ENCODE data around the gene PYM1. TPM values are rescaled to one million over a fixed set of nuclear protein-coding genes. Genes with fewer than 3 reads are reported as not detected.

PYM1 gene
- total and polyA plus RNA-seq, 2 of the 8 experiments (the other 6 are each of a cell fraction or from before 2014, with no cell fraction given) = 38.7 to 58.5 TPM

GRCh38 chr12:55966408-55967281, 39.0 kb upstream of the PYM1 start, which contains the start of gene CDK2:
Gene CDK2, plus strand, starts transcription at chr12:55966830. Its CDS starts 179 bp downstream, at chr12:55967009.
- Histone ChIP-seq H3K18ac (ENCODE audit: extremely low read depth, low read length) (peak within 1 kb of the TSS; percentile 62), H4K5ac (ENCODE audit: insufficient read length, low read depth, low read length) (no peak within 1 kb of the TSS), H3K9ac (replicated peaks in 1 of 4; ENCODE audit: extremely low read depth in 1 of 4, low read depth in 3 of 4, low read length in 3 of 4) (peak within 1 kb of the TSS; percentile 70 to 83 (median 76)), H3K79me2 (ENCODE audit: control insufficient read depth in 1 of 2, insufficient read depth in 2 of 2, low read length in 2 of 2) (peaks cover 3 to 18% of the 10 kb centered on the region in 2 experiments; a peak in 3 of 4 replicates), H3K23me2 (ENCODE audit: low read depth, low read length) (peaks cover 12% of the 10 kb centered on the region; the same call in 1 of the 2 replicates), H2BK5ac (ENCODE audit: low read depth, low read length) (peak within 1 kb of the TSS; percentile 75; the same call in 1 of the 2 replicates), H2BK15ac (ENCODE audit: low read length) (no peak within 1 kb of the TSS), H3K9me3 (ENCODE audit: insufficient read depth in 2 of 2, low read depth in 1 of 2, low read length in 1 of 2) (no peaks in the 10 kb centered on the region), H3K4me3 (ENCODE audit: extremely low read depth in 1 of 4, insufficient read depth in 2 of 4, low read depth in 3 of 4, low read length in 4 of 4) (peak within 1 kb of the TSS; percentile 78 to 93 (median 88)), H3K23ac (ENCODE audit: insufficient read length) (no peak within 1 kb of the TSS), H4K8ac (ENCODE audit: extremely low read depth, insufficient read depth, low read length) (peak within 1 kb of the TSS; percentile 69; the same call in 1 of the 2 replicates), H3K56ac (replicated peaks; ENCODE audit: insufficient read length, low read depth, low read length) (no peak within 1 kb of the TSS), H2BK120ac (replicated peaks; ENCODE audit: low read depth, low read length) (no peak within 1 kb of the TSS), H3K79me1 (ENCODE audit: low read depth, low read length) (peaks cover 2% of the 10 kb centered on the region; the same call in 1 of the 2 replicates), H3K4ac (replicated peaks; ENCODE audit: insufficient read length, low read depth, low read length) (no peak within 1 kb of the TSS), H3K36me3 (ENCODE audit: control insufficient read depth in 2 of 4, insufficient read depth in 4 of 4, low read length in 3 of 4) (peaks cover 2 to 27% (median 14%) of the 10 kb centered on the region in 4 experiments; a peak in 5 of 8 replicates), H2AK5ac (ENCODE audit: low read depth, low read length) (no peak within 1 kb of the TSS), H3K27me3 (replicated peaks in 1 of 4; ENCODE audit: control insufficient read depth in 3 of 4, extremely low read depth in 1 of 4, insufficient read depth in 3 of 4, low read length in 3 of 4) (no peaks in the 10 kb centered on the region), H4K20me1 (replicated peaks in 1 of 2; ENCODE audit: control insufficient read depth in 1 of 2, insufficient read depth in 2 of 2, low read length in 2 of 2) (no peaks in the 10 kb centered on the region), H3K4me1 (replicated peaks in 1 of 4; ENCODE audit: control insufficient read depth in 3 of 4, insufficient read depth in 4 of 4, low read length in 3 of 4) (peaks cover 2 to 13% (median 5%) of the 10 kb centered on the region in 4 experiments), H2BK12ac (ENCODE audit: low read depth, low read length) (peak within 1 kb of the TSS; percentile 75), H2BK20ac (ENCODE audit: low read length) (no peak within 1 kb of the TSS), H3K4me2 (ENCODE audit: insufficient read depth in 1 of 2, low read depth in 2 of 2, low read length in 2 of 2) (peak within 1 kb of the TSS; percentile 78 to 90), H2AFZ (ENCODE audit: low read length) (peak within 1 kb of the TSS; percentile 33; the same call in 1 of the 2 replicates), H3K14ac (ENCODE audit: insufficient read length) (no peak within 1 kb of the TSS), H3K27ac (ENCODE audit: low read depth, low read length) (peak within 1 kb of the TSS; percentile 51; the same call in 1 of the 2 replicates), H4K91ac (replicated peaks; ENCODE audit: insufficient read length, low read length) (no peak within 1 kb of the TSS)
- POLR2A ChIA-PET (ENCODE audit: partially characterized antibody) = interaction anchor here (0.6 to 2.1 kb wide), 8 partner anchors 8 to 222 kb away, joined by 3 to 6 read pairs (median 4); partner anchors contain the start of gene SUOX
- 2% methylated on average over 37 of the region's 45 CpGs; no CpG with 5 or more reads in 1 of the 2 experiments for WGBS, 2 experiments (ENCODE audit: extremely low coverage in 1 of 2, insufficient coverage in 1 of 2, insufficient read length in 1 of 2, insufficient replicate concordance in 2 of 2, low coverage in 1 of 2, low lambda C conversion rate in 2 of 2, missing lambda C conversion rate in 1 of 2)
- CTCF ChIA-PET (ENCODE audit: partially characterized antibody) = interaction anchor here (0.6 to 1.4 kb wide), 3 partner anchors 36 to 1040 kb away, joined by 3 to 5 read pairs (median 3); no protein-coding TSS in a partner anchor
- FAIRE-seq (no peak), DNase-seq (ENCODE audit: low read depth in 1 of 2, low spot score in 2 of 2) (peak in 1 of 2 experiments; percentile 98)
- TF ChIP-seq BRCA1 (IDR thresholded peaks at IDR 0.05; ENCODE audit: low read depth, low read length) = no peak
- no peak for TF ChIP-seq EZH2 (IDR thresholded peaks at IDR 0.05; ENCODE audit: low read depth, low read length, severe bottlenecking)
- TF ChIP-seq SRF (IDR thresholded peaks at IDR 0.05; ENCODE audit: low read depth, low read length) = no peak
- TF ChIP-seq JUN (IDR thresholded peaks at IDR 0.05; ENCODE audit: low read depth, low read length) = no peak
- no peak for TF ChIP-seq CBX5 (IDR thresholded peaks at IDR 0.05; ENCODE audit: low read depth, low read length)
- 0 out of 2 replicates have a peak, but pooled peaks have one; percentile 7 for TF ChIP-seq SP4 (IDR thresholded peaks at IDR 0.05; ENCODE audit: low read length)
- TF ChIP-seq E2F6 (IDR thresholded peaks at IDR 0.05) = no peak
- peak; percentile 37 to 74; a peak in 3 of 4 replicates for TF ChIP-seq SIN3A (conservative IDR thresholded peaks at IDR 0.05 in 1 of 2, IDR thresholded peaks at IDR 0.05 in 1 of 2; ENCODE audit: low read depth in 1 of 2, low read length in 2 of 2)
- TF ChIP-seq NRF1 (IDR thresholded peaks at IDR 0.05; ENCODE audit: low read depth, low read length) = no peak
- no peak for TF ChIP-seq TCF12 (IDR thresholded peaks at IDR 0.05; ENCODE audit: low read depth, low read length)

Data from H1 (cell line).